CD14-positive monocyte (primary cell): Measurements from ENCODE around the gene MPRIP. TPM values are rescaled to one million over a fixed set of nuclear protein-coding genes. Genes with fewer than 3 reads are reported as not detected.

Source experiments
- DNase-seq, 3 donors: peaks; one replicate each; pipeline ENCODE4 v3.0.0-alpha.2; 2011 to 2022
- H2AFZ ChIP-seq: 2 replicates; pipeline ENCODE4 v1.6.0; 2012; ENCODE audit warnings: mild to moderate bottlenecking, low read depth, low read length, inconsistent platforms; ENCODE audit not compliant: insufficient read depth, poor library complexity, severe bottlenecking
- H3K27ac ChIP-seq, 2 donors: 1 replicate in 1 of 2; 2 replicates in 1 of 2; pipeline ENCODE4 v1.5.1; 2012 to 2013; ENCODE audit warnings: low read length in 2 of 2, control low read depth in 1 of 2, inconsistent platforms in 1 of 2, low read depth in 1 of 2, mild to moderate bottlenecking in 1 of 2
- H3K27me3 ChIP-seq, 2 donors: one replicate each; pipeline versions ENCODE4 v1.6.0 to v1.6.1; 2011 to 2013; ENCODE audit warnings: low read length in 2 of 2; ENCODE audit not compliant: control insufficient read depth in 2 of 2, insufficient read depth in 2 of 2
- H3K36me3 ChIP-seq, 2 donors: replicated peaks in 1 of 2; 1 replicate in 1 of 2; 2 replicates in 1 of 2; pipeline versions ENCODE4 v1.5.1 to v1.6.1; 2012 to 2013; ENCODE audit warnings: low read length in 2 of 2, control low read depth in 1 of 2, inconsistent platforms in 1 of 2, mild to moderate bottlenecking in 1 of 2; ENCODE audit not compliant: insufficient read depth in 2 of 2, control insufficient read depth in 1 of 2
- H3K4me1 ChIP-seq, 2 donors: 1 replicate in 1 of 2; 2 replicates in 1 of 2; pipeline versions ENCODE4 v1.5.1 to v1.6.1; 2012 to 2013; ENCODE audit warnings: low read length in 2 of 2, control low read depth in 1 of 2, inconsistent platforms in 1 of 2, mild to moderate bottlenecking in 1 of 2, moderate library complexity in 1 of 2; ENCODE audit not compliant: insufficient read depth in 2 of 2, control insufficient read depth in 1 of 2
- H3K4me2 ChIP-seq: replicated peaks from 2 replicates; pipeline ENCODE3; 2012; ENCODE audit warnings: low read length, moderate library complexity, mild to moderate bottlenecking; ENCODE audit not compliant: poor library complexity, severe bottlenecking; ENCODE audit errors: extremely low read depth
- H3K4me3 ChIP-seq, 3 experiments: fragments of 200-600 bp in 1 of 3; sonication (generic) in 1 of 3; replicated peaks in 1 of 3; 1 replicate in 2 of 3; 2 replicates in 1 of 3; pipeline ENCODE4 v1.5.1; 2011 to 2013; ENCODE audit warnings: low read length in 3 of 3, mild to moderate bottlenecking in 3 of 3, control low read depth in 2 of 3, low read depth in 2 of 3, inconsistent platforms in 1 of 3, moderate library complexity in 1 of 3
- H3K79me2 ChIP-seq: 2 replicates; pipeline ENCODE4 v1.6.0; 2012; ENCODE audit warnings: mild to moderate bottlenecking, control low read depth, inconsistent platforms, low read length, moderate library complexity; ENCODE audit not compliant: insufficient read depth
- H3K9ac ChIP-seq: 2 replicates; pipeline ENCODE4 v1.6.0; 2017; ENCODE audit warnings: low read length, mild to moderate bottlenecking; ENCODE audit not compliant: insufficient read depth, poor library complexity, severe bottlenecking
- H3K9me3 ChIP-seq, 2 donors: replicated peaks in 1 of 2; 1 replicate in 1 of 2; 2 replicates in 1 of 2; pipeline versions ENCODE4 v1.5.1 to v1.6.1; 2012 to 2013; ENCODE audit warnings: low read length in 2 of 2, control low read depth in 1 of 2; ENCODE audit not compliant: control insufficient read depth in 1 of 2, insufficient read depth in 1 of 2
- H4K20me1 ChIP-seq: 2 replicates; pipeline ENCODE4 v1.6.0; 2012; ENCODE audit warnings: mild to moderate bottlenecking, low read length, control low read depth, moderate library complexity; ENCODE audit not compliant: insufficient read depth
- H3K27ac Mint-ChIP-seq, 7 donors: one replicate each; pipeline ENCODE4 v1.8.0; 2020; ENCODE audit warnings: mild to moderate bottlenecking in 7 of 7, mixed read lengths in 7 of 7, moderate library complexity in 6 of 7, inconsistent platforms in 2 of 7
- H3K27me3 Mint-ChIP-seq, 3 donors: one replicate each; pipeline ENCODE4 v1.8.0; 2021 to 2022; ENCODE audit warnings: low read depth in 3 of 3, mild to moderate bottlenecking in 3 of 3, mixed read lengths in 3 of 3, moderate library complexity in 3 of 3, inconsistent platforms in 1 of 3
- H3K36me3 Mint-ChIP-seq, 2 donors: one replicate each; pipeline ENCODE4 v1.8.0; 2020; ENCODE audit warnings: mixed read lengths in 2 of 2, inconsistent platforms in 1 of 2, mild to moderate bottlenecking in 1 of 2
- H3K4me1 Mint-ChIP-seq: one replicate; pipeline ENCODE4 v1.8.0; 2020; ENCODE audit warnings: mild to moderate bottlenecking, mixed read lengths
- H3K4me3 Mint-ChIP-seq, 2 donors: one replicate each; pipeline ENCODE4 v1.8.0; 2020; ENCODE audit warnings: mild to moderate bottlenecking in 2 of 2, mixed read lengths in 2 of 2, moderate library complexity in 1 of 2
- H3K9me3 Mint-ChIP-seq, 7 donors: one replicate each; pipeline ENCODE4 v1.8.0; 2020 to 2022; ENCODE audit warnings: mixed read lengths in 7 of 7, mild to moderate bottlenecking in 6 of 7, moderate library complexity in 6 of 7, inconsistent platforms in 2 of 7
- CTCF ChIP-seq: fragments of 200-600 bp; IDR thresholded peaks from one replicate; pipeline ENCODE4 v1.8.0; 2022; ENCODE audit warnings: antibody characterized with exemption, mild to moderate bottlenecking
- WGBS: methylation state at CpG from one replicate; pipeline ENCODE4 v1.1.5; 2013; ENCODE audit warnings: missing lambda C conversion rate; ENCODE audit not compliant: insufficient coverage; 5-methylcytosine and 5-hydroxymethylcytosine counted together
- intact Hi-C, 2 donors: fragments of 100-400 bp; cut with micrococcal nuclease; formaldehyde crosslinking; loops; one replicate each; pipeline versions ENCODE4 v1.15.0 to v1.15.1; 2023
- polyA plus RNA-seq, 3 donors: library from polyadenylated mRNA; depleted of rRNA in 1 of 3; unstranded in 2 of 3; stranded (reverse) in 1 of 3; fragments of 300-500 nt in 2 of 3; fragments of >200 nt in 1 of 3; fragmentation: Illumina TruSeq in 2 of 3; gene quantifications; 1 replicate in 2 of 3; 2 replicates in 1 of 3; pipeline ENCODE4 v1.2.3, GENCODE V29; 2012 to 2021

The MPRIP gene
- polyA plus RNA-seq, 3 donors = 2.0 to 48.7 (median 2.5) TPM

GRCh38 chr17:17151541-17151940 lies 109.3 kb downstream of the MPRIP start:
- H3K4me1 Mint-ChIP-seq = peaks cover 52% of the 10 kb centered on the region
- WGBS = 100% methylated on average over 1 of the region's 3 CpGs
- Histone ChIP-seq H3K4me3 (peak overlapping the region in 1 of 3 experiments; percentile 14), H3K79me2 (no peaks in the 10 kb centered on the region), H2AFZ (no peak overlapping the region), H3K27me3 (no peaks in the 10 kb centered on the region), H3K9me3 (no peaks in the 10 kb centered on the region), H3K4me1 (peaks cover 45 to 47% of the 10 kb centered on the region in 2 donors), H3K27ac (peak overlapping the region; percentile 95 to 96), H4K20me1 (peaks cover 9% of the 10 kb centered on the region), H3K36me3 (peaks cover 36 to 52% of the 10 kb centered on the region in 2 donors), H3K9ac (peak overlapping the region; percentile 33), H3K4me2 (no peak overlapping the region)
- peaks cover 52 to 55% of the 10 kb centered on the region in 2 donors for H3K36me3 Mint-ChIP-seq
- TF ChIP-seq CTCF = no peak
- intact Hi-C loops = no loop called here
- peak overlapping the region; percentile 63 to 96 (median 81) for H3K27ac Mint-ChIP-seq
- H3K27me3 Mint-ChIP-seq = peaks cover 0 to 3% (median 0%) of the 10 kb centered on the region in 3 donors
- peak in 1 of 3 donors; percentile 75 for DNase-seq
- H3K4me3 Mint-ChIP-seq = peak overlapping the region in 1 of 2 donors; percentile 27
- H3K9me3 Mint-ChIP-seq = peaks cover 0 to 3% (median 0%) of the 10 kb centered on the region in 7 donors

- TF ChIP-seq CTCF = no peak
- H3K9ac ChIP-seq = peak overlapping the region; percentile 33
- peak overlapping the region; percentile 95 to 96 for H3K27ac ChIP-seq
- Mint-ChIP-seq H3K4me3 (peak overlapping the region in 1 of 2 donors; percentile 68), H3K27ac (peak overlapping the region; percentile 63 to 96 (median 81)), H3K4me1 (peaks cover 50% of the 10 kb centered on the region), H3K9me3 (peaks cover 0 to 3% (median 0%) of the 10 kb centered on the region in 7 donors), H3K27me3 (peaks cover 0 to 3% (median 0%) of the 10 kb centered on the region in 3 donors), H3K36me3 (peaks cover 54 to 59% of the 10 kb centered on the region in 2 donors)
- peak overlapping the region in 1 of 3 experiments; percentile 14 for H3K4me3 ChIP-seq
- H3K27me3 ChIP-seq = no peaks in the 10 kb centered on the region
- intact Hi-C loops = no loop called here
- H4K20me1 ChIP-seq = peaks cover 9% of the 10 kb centered on the region
- H3K36me3 ChIP-seq = peaks cover 38 to 52% of the 10 kb centered on the region in 2 donors
- no peaks in the 10 kb centered on the region for H3K9me3 ChIP-seq
- H3K4me2 ChIP-seq = peak overlapping the region; percentile 22
- peak; percentile 72 to 90 (median 81) for DNase-seq
- no peaks in the 10 kb centered on the region for H3K79me2 ChIP-seq
- peaks cover 45 to 47% of the 10 kb centered on the region in 2 donors for H3K4me1 ChIP-seq
- WGBS = 2% methylated on average over 3 of the region's 8 CpGs
- H2AFZ ChIP-seq = no peak overlapping the region
Measured at GRCh38 chr17:17151962-17152361, 109.7 kb downstream of the MPRIP start.
